ENCODE results near the gene CBY3. TPM values are rescaled to one million over a fixed set of nuclear protein-coding genes. Genes with fewer than 3 reads are reported as not detected.
"Not testable (repeated sequence)": the region's sequence is repeated elsewhere in the genome, so short reads cannot be mapped to it uniquely, and the experiment has no call there.

Gene CBY3
- total RNA-seq, result not detected

DNA sequence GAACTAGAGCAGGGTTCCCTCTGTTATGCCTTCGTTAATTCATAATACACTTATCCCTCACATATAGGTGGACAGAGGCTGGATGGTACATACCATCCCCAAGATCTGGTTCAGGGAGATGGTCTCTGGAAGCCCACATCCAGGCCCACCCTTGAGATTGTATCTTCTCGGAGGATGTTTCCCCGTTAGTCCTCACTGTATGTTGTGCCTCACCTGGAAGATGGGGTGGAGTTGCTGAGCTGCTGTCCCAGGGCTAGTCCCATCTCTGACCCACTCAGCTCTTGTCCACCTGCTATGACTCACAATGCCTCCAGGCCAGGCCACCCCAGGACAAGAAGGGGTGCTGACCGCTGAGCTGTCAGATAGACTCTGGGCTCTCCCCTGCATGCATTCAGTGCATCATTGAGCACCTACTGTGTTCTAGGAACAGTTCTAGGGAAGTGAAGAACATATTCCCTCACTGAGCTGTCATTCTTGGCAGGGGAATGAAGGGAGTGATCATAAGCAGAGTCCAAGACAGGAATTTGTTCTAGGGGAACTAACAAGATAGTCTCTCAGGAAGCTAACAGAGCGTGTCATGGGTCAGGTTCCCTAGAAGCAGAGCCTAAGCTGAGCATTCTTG is at the start of gene CBY3:
CBY3 (minus strand) TSS at position 255 of the 622 bp plus-strand sequence; CDS start at position 139, 116 bp downstream.
- peak within 1 kb of the TSS; percentile 67 for H3K27ac Mint-ChIP-seq
- peaks cover 11% of the 10 kb centered on the region for H3K4me1 Mint-ChIP-seq
- H3K9me3 Mint-ChIP-seq, result peaks cover 4% of the 10 kb centered on the region
- no peak for ATAC-seq (replicated peaks)
- peaks cover 35% of the 10 kb centered on the region for H3K36me3 Mint-ChIP-seq (ENCODE audit: low read depth)
- H3K27me3 Mint-ChIP-seq, result no peaks in the 10 kb centered on the region
- peak within 1 kb of the TSS; percentile 96 for H3K4me3 Mint-ChIP-seq

DNA sequence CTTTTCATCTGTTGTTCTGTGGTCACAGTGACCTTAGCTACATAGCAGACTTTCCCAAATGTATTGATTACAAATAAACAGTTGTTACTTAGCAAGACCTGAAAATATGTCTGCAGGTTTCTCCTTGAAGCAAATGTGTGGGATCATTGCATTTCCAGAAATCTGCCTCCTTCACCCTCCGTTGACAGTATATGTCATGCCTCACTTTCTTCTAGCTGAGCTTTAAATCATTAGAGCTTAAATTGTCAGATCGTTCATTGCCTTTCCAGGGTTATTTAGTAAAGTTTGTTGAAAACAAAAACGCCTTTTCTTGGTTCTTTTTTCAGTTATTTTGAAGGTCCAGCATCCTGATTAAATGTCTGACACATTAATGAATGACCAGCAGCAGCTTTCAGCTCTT is 49.5 kb upstream of the CBY3 start:
- peaks cover 94% of the 10 kb centered on the region for H3K36me3 Mint-ChIP-seq (ENCODE audit: low read depth)
- peak overlapping the region; percentile 96 for H3K4me3 Mint-ChIP-seq
- peak overlapping the region; percentile 14 for H3K27ac Mint-ChIP-seq
- H3K9me3 Mint-ChIP-seq, result no peaks in the 10 kb centered on the region
- H3K27me3 Mint-ChIP-seq, result no peaks in the 10 kb centered on the region
- H3K4me1 Mint-ChIP-seq, result peaks cover 14% of the 10 kb centered on the region
- no peak for ATAC-seq (replicated peaks)

- H3K4me1 Mint-ChIP-seq, result peaks cover 14% of the 10 kb centered on the region
- no peaks in the 10 kb centered on the region for H3K27me3 Mint-ChIP-seq
- peak overlapping the region; percentile 14 for H3K27ac Mint-ChIP-seq
- no peak overlapping the region for H3K4me3 Mint-ChIP-seq
- ATAC-seq (replicated peaks), result no peak
- no peaks in the 10 kb centered on the region for H3K9me3 Mint-ChIP-seq
- H3K36me3 Mint-ChIP-seq (ENCODE audit: low read depth), result peaks cover 95% of the 10 kb centered on the region
Observed at GRCh38 chr5:179729727-179730126, 48.9 kb upstream of the CBY3 start.

- no peaks in the 10 kb centered on the region for H3K9me3 Mint-ChIP-seq
- H3K36me3 Mint-ChIP-seq (ENCODE audit: low read depth), result peaks cover 95% of the 10 kb centered on the region
- H3K4me3 Mint-ChIP-seq, result no peak overlapping the region
- no peak for ATAC-seq (replicated peaks)
- H3K4me1 Mint-ChIP-seq, result peaks cover 14% of the 10 kb centered on the region
- H3K27me3 Mint-ChIP-seq, result no peaks in the 10 kb centered on the region
- H3K27ac Mint-ChIP-seq, result peak overlapping the region; percentile 23
Observed at GRCh38 chr5:179729303-179729702, 48.5 kb upstream of the CBY3 start.

DNA sequence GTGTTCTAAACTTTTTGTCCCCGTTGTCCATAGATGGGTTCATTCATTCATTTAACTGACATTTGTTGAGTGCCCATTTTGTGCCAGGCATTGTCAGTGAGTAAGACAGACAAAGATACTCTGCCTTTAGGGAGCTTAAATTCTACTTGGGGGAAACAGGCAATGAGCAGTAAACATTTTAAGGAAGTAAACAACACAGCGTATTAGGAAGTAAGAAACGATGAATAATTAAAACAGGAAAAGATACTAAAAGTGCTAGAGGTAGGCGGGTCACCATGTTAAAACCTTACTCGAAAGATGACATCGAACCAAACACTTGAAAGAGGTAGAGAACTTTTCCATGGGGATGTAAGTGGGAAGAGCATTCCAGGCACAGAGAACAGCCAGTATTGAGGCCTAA is 46.3 kb upstream of the CBY3 start:
- Mint-ChIP-seq H3K4me1 (peaks cover 17% of the 10 kb centered on the region), H3K36me3 (ENCODE audit: low read depth) (peaks cover 100% of the 10 kb centered on the region), H3K9me3 (no peaks in the 10 kb centered on the region), H3K4me3 (no peak overlapping the region), H3K27me3 (no peaks in the 10 kb centered on the region), H3K27ac (peak overlapping the region; percentile 85)
- ATAC-seq (replicated peaks), result no peak

- no peak overlapping the region for H3K4me3 Mint-ChIP-seq
- H3K36me3 Mint-ChIP-seq (ENCODE audit: low read depth), result peaks cover 98% of the 10 kb centered on the region
- H3K27ac Mint-ChIP-seq, result peak overlapping the region; percentile 77
Observed at GRCh38 chr5:179724163-179724562, 43.3 kb upstream of the CBY3 start.

GRCh38 chr5:179720222-179720621 is 39.4 kb upstream of the CBY3 start:
- no peak for ATAC-seq (replicated peaks)
- no peak overlapping the region for H3K4me3 Mint-ChIP-seq
- H3K27ac Mint-ChIP-seq, result no peak overlapping the region
- peaks cover 9% of the 10 kb centered on the region for H3K4me1 Mint-ChIP-seq
- peaks cover 98% of the 10 kb centered on the region for H3K36me3 Mint-ChIP-seq (ENCODE audit: low read depth)
- no peaks in the 10 kb centered on the region for H3K27me3 Mint-ChIP-seq
- no peaks in the 10 kb centered on the region for H3K9me3 Mint-ChIP-seq

More at GRCh38 chr5:179724163-179724562, 43.3 kb upstream of the CBY3 start:
- Mint-ChIP-seq H3K27me3 (no peaks in the 10 kb centered on the region), H3K9me3 (no peaks in the 10 kb centered on the region), H3K4me1 (peaks cover 14% of the 10 kb centered on the region)
- no peak for ATAC-seq (replicated peaks)

- H3K4me1 Mint-ChIP-seq, result no peaks in the 10 kb centered on the region
- no peak overlapping the region for H3K4me3 Mint-ChIP-seq
- H3K36me3 Mint-ChIP-seq (ENCODE audit: low read depth), result peaks cover 100% of the 10 kb centered on the region
- H3K27ac Mint-ChIP-seq, result peak overlapping the region; percentile 65
- H3K27me3 Mint-ChIP-seq, result no peaks in the 10 kb centered on the region
- peak; percentile 23 for ATAC-seq (replicated peaks)
- no peaks in the 10 kb centered on the region for H3K9me3 Mint-ChIP-seq
Observed at GRCh38 chr5:179716286-179716685, 35.5 kb upstream of the CBY3 start.

- Mint-ChIP-seq H3K9me3 (no peaks in the 10 kb centered on the region), H3K27ac (peak overlapping the region; percentile 99), H3K4me1 (peaks cover 28% of the 10 kb centered on the region), H3K4me3 (peak overlapping the region; percentile 95), H3K36me3 (ENCODE audit: low read depth) (peaks cover 72% of the 10 kb centered on the region), H3K27me3 (no peaks in the 10 kb centered on the region)
- ATAC-seq (replicated peaks), result no peak
Observed at GRCh38 chr5:179700401-179700918, 19.6 kb upstream of the CBY3 start.

DNA sequence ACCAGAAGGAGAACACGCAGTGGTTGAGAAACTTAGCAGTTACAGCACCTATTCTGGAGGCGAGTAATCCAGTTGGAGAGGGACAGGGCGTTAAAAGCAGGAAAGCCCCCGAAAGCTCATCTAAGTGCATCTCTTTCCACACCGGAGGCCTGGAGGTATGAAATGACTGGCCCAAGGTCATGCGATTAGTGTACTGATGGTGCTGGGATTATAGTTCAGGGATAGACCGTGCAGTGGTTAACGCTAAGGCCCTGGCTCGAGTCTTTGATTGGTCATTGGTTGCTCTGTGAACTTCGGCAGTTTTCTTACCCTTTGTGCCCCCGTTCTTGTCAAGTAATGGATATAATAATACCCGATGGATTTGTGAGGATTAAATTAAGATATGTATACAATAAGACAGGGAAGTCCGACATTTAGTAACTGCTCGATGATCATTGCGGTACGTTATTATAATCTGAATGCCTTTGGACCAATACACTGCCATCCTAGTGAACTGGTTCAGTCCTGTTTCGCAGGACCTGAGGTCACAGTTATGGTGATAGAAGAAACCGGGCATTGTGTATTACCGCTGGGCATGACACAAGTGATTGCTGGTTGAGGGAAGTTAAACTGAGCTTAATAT is 18.9 kb upstream of the CBY3 start:
- Mint-ChIP-seq H3K27me3 (no peaks in the 10 kb centered on the region), H3K36me3 (ENCODE audit: low read depth) (peaks cover 65% of the 10 kb centered on the region), H3K4me3 (peak overlapping the region; percentile 95), H3K27ac (peak overlapping the region; percentile 99), H3K9me3 (no peaks in the 10 kb centered on the region), H3K4me1 (peaks cover 28% of the 10 kb centered on the region)
- ATAC-seq (replicated peaks), result peak; percentile 41

- H3K27me3 Mint-ChIP-seq, result no peaks in the 10 kb centered on the region
- H3K9me3 Mint-ChIP-seq, result no peaks in the 10 kb centered on the region
- peaks cover 28% of the 10 kb centered on the region for H3K4me1 Mint-ChIP-seq
- ATAC-seq (replicated peaks), result peak; percentile 1
- H3K27ac Mint-ChIP-seq, result peak within 1 kb of the TSS; percentile 99
- H3K4me3 Mint-ChIP-seq, result peak within 1 kb of the TSS; percentile 95
- peaks cover 58% of the 10 kb centered on the region for H3K36me3 Mint-ChIP-seq (ENCODE audit: low read depth)
Observed at GRCh38 chr5:179698935-179699615, 18.2 kb upstream of the CBY3 start, which contains the start of gene CANX. Gene CANX, plus strand, starts transcription at chr5:179698967. Its CDS starts 6,715 bp downstream, at chr5:179705682.

DNA sequence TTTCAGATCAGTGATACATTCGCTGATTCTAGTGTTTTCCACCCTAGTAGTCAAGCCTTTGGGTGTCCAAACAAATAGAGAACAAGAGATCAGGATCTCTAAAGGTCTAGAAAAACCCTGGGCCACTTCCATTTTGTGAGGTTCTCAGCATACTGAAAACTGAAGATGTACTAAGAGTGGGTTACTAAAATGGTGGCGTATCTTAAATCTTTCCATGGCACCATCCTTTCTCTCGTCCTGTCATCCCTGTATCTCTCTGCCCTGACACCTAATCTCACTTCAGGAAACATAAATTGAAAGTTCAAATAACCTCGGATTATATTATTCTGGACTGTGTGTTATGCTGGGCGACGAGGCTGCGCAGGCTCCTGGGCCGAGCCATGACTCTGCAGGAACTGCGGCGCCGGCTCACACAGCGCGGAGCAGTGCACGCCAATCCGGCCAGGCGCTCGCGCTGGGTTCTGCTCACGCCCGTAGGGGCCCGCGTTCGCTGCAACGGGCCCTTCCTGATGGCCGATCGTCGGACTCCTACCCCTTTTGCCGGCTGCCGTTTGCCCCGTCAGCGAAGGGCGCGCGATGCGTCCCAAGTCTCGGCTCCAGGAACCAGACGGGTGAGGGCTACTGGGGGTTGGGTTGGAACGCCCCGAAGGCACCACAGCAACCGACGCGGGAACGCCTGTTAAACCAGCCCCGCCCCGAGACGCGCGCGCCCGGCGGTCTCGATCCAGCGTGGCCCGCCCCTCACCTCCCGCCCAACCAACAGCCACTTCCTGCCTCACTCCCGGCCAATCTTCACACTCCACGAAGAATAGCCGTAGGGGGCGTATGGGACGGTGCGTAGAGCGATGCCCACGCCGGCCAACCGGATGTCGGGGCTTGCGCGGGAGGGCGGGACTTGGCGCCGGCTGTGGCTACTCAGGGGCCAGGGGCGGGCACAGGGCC is 17.4 kb upstream of the CBY3 start:
- H3K9me3 Mint-ChIP-seq, result no peaks in the 10 kb centered on the region
- no peaks in the 10 kb centered on the region for H3K27me3 Mint-ChIP-seq
- peaks cover 50% of the 10 kb centered on the region for H3K36me3 Mint-ChIP-seq (ENCODE audit: low read depth)
- H3K4me3 Mint-ChIP-seq, result peak overlapping the region; percentile 95
- peak; percentile 90 for ATAC-seq (replicated peaks)
- H3K4me1 Mint-ChIP-seq, result peaks cover 21% of the 10 kb centered on the region
- peak overlapping the region; percentile 99 for H3K27ac Mint-ChIP-seq

DNA sequence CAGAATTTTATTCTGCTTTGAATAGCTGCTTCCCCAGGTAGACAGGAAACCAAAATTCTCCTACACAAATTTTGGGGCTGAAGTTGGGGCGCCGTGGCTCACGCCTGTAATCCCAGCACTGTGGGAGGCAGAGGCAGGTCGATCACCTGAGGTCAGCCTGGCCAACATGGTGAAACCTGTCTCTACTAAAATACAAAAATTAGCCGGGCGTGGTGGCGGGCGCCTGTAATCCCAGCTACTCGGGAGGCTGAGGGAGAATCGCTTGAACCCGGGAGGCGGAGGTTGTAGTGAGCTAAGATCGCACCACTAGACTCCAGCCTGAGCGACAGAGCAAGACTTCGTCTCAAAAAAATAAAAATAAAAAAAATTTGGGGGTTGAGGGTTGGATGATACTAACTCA is 16.7 kb upstream of the CBY3 start:
- Mint-ChIP-seq H3K27ac (peak overlapping the region; percentile 99), H3K4me1 (peaks cover 19% of the 10 kb centered on the region), H3K36me3 (ENCODE audit: low read depth) (peaks cover 43% of the 10 kb centered on the region), H3K4me3 (peak overlapping the region; percentile 95)
- ATAC-seq (replicated peaks); H3K27me3 Mint-ChIP-seq; H3K9me3 Mint-ChIP-seq: not testable (repeated sequence)

DNA sequence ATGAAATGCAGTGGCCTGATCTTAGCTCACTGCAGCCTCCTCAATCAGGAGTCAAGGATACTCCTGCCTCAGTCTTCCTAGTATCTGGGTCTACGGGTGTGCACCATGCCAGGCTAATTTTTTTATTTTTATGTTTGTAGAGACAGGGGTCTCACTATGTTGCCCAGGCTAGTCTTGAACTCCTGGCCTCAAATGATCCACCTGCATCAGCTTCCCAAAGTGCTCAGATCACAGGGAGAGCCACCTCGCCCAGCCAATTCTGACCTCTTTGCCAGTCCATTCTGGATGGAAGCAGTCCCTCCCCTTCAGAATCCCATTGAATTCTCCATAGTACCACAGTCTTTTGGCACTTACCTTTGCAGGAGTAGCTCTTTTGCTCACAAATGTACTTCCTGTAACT is 16.3 kb upstream of the CBY3 start:
- Mint-ChIP-seq H3K27me3 (no peaks in the 10 kb centered on the region), H3K36me3 (ENCODE audit: low read depth) (peaks cover 39% of the 10 kb centered on the region), H3K4me1 (peaks cover 14% of the 10 kb centered on the region)

More for the DNA sequence above, 16.3 kb upstream of the CBY3 start:
- Mint-ChIP-seq H3K9me3 (no peaks in the 10 kb centered on the region), H3K27ac (peak overlapping the region; percentile 99), H3K4me3 (peak overlapping the region; percentile 95)
- no peak for ATAC-seq (replicated peaks)

All from activated T-helper 17 cell treated with anti-CD3 and anti-CD28 coated beads, Interleukin-2, amount 50 U/mL, for 72 hours (primary cell).